ENCODE measurements around the gene PFDN4. TPM values are rescaled to one million over a fixed set of nuclear protein-coding genes. Genes with fewer than 3 reads are reported as not detected.

Gene PFDN4
- total and polyA plus RNA-seq, 2 of the 13 experiments (the other 11 are each of a cell fraction or from before 2014, with no cell fraction given), result 59.8 to 227 TPM

GRCh38 chr20:54173653-54174456, 34.0 kb upstream of the PFDN4 start, which contains the start of gene CYP24A1 (continued):
- TF ChIP-seq HBP1 (CRISPR knock-in tag; IDR thresholded peaks at IDR 0.05; ENCODE audit: low read depth), result no peak
- no peak for TF ChIP-seq JUN (CRISPR knock-in tag; IDR thresholded peaks at IDR 0.05)
- no peak for TF ChIP-seq KLF13 (CRISPR knock-in tag; IDR thresholded peaks at IDR 0.05)
- TF ChIP-seq FOXA1 (IDR thresholded peaks at IDR 0.05), result no peak
- no peak for TF ChIP-seq FOXA1 (CRISPR knock-in tag; IDR thresholded peaks at IDR 0.05)
- no peak for TF ChIP-seq ZNF619 (CRISPR knock-in tag; IDR thresholded peaks at IDR 0.05)
- no peak for TF ChIP-seq TRAFD1 (CRISPR knock-in tag; IDR thresholded peaks at IDR 0.05; ENCODE audit: borderline replicate concordance)
- no peak for TF ChIP-seq RCOR2 (CRISPR knock-in tag; IDR thresholded peaks at IDR 0.05)
- TF ChIP-seq ZNF850 (CRISPR knock-in tag; conservative IDR thresholded peaks at IDR 0.05), result no peak
- TF ChIP-seq ZNF281 (CRISPR knock-in tag; IDR thresholded peaks at IDR 0.05; ENCODE audit: borderline replicate concordance), result no peak
- TF ChIP-seq TBX3 (IDR thresholded peaks at IDR 0.05; ENCODE audit: borderline replicate concordance), result no peak
- no peak for TF ChIP-seq ZNF598 (CRISPR knock-in tag; IDR thresholded peaks at IDR 0.05; ENCODE audit: borderline replicate concordance)
- TF ChIP-seq MIXL1 (CRISPR knock-in tag; IDR thresholded peaks at IDR 0.05), result no peak
- no peak for TF ChIP-seq ATF7-NPFF (CRISPR knock-in tag; IDR thresholded peaks at IDR 0.05; ENCODE audit: low read depth)
- peak; percentile 48; the same call in 1 of the 2 replicates for TF ChIP-seq MLXIP (CRISPR knock-in tag; IDR thresholded peaks at IDR 0.05; ENCODE audit: borderline replicate concordance)
- TF ChIP-seq CEBPB (IDR thresholded peaks at IDR 0.05; ENCODE audit: borderline replicate concordance, low read depth, low read length), result peak; percentile 87
- TF ChIP-seq ZNF264 (CRISPR knock-in tag; IDR thresholded peaks at IDR 0.05), result 0 out of 2 replicates have a peak, but pooled peaks have one; percentile 23
- no peak for TF ChIP-seq ZNF784 (CRISPR knock-in tag; IDR thresholded peaks at IDR 0.05; ENCODE audit: borderline replicate concordance)
- no peak for TF ChIP-seq MBNL3 (CRISPR knock-in tag; conservative IDR thresholded peaks at IDR 0.05)
- TF ChIP-seq MED1 (CRISPR knock-in tag; IDR thresholded peaks at IDR 0.05), result peak; percentile 41; the same call in 1 of the 2 replicates
